HCT116 (cell line): ENCODE measurements around the gene SHC2. TPM values are rescaled to one million over a fixed set of nuclear protein-coding genes. Genes with fewer than 3 reads are reported as not detected.

Experiments
- ATAC-seq: fragments of 200-7000 bp; cut with Tn5 transposase; 2 replicates; pipeline ENCODE4 v1.9.1; 2020; ENCODE audit warnings: mild to moderate bottlenecking, moderate library complexity
- BruUV-seq: library from RNA; stranded (reverse); fragments of 400-500 nt; replicated peaks from 2 replicates; lab custom pipeline; 2021; lab: Mats Ljungman, UMichigan
- CTCF ChIA-PET: fragments of 300-600 bp; sonication (Branson Sonifier 250); formaldehyde crosslinking; loops from one replicate; lab custom pipeline; 2021; ENCODE audit warnings: antibody characterized with exemption; lab: Charles Lee
- POLR2A ChIA-PET: fragments of 300-600, 350-600 bp; sonication (Branson Sonifier 250); formaldehyde crosslinking; loops from one replicate; lab custom pipeline; 2021; ENCODE audit warnings: antibody characterized with exemption; lab: Charles Lee
- RAD21 ChIA-PET, 2 experiments: fragments of 300-600 bp; sonication (Branson Sonifier 250); formaldehyde crosslinking; loops; one replicate each; lab custom pipeline; 2023; ENCODE audit warnings: low total read pairs in 2 of 2; ENCODE audit not compliant: uncharacterized antibody in 2 of 2, unreplicated experiment in 2 of 2, low non-redundant PET in 1 of 2; lab: Charles Lee
- DNase-seq: peaks from one replicate; pipeline ENCODE4 v3.0.0-alpha.2; 2010; ENCODE audit warnings: low read depth, low spot score
- H2AFZ ChIP-seq: fragments of 200-600 bp; shearing (Covaris generic), sonication (generic); 2 replicates; pipeline ENCODE4 v1.6.1; 2017; ENCODE audit warnings: low read depth, mixed run types, mixed read lengths, antibody characterized with exemption, low read length; ENCODE audit not compliant: poor library complexity, severe bottlenecking
- H3K27ac ChIP-seq: 2 replicates; pipeline ENCODE4 v1.5.1; 2012; ENCODE audit warnings: low read depth, low read length
- H3K27me3 ChIP-seq: fragments of 200-600 bp; sonication (generic); 2 replicates; pipeline ENCODE4 v1.6.1; 2016; ENCODE audit warnings: mixed run types, low read length, mixed read lengths; ENCODE audit not compliant: insufficient read depth
- H3K36me3 ChIP-seq, 2 experiments: fragments of 200-500 bp in 1 of 2; fragments of 200-600 bp in 1 of 2; sonication (Bioruptor generic) in 1 of 2; sonication (generic) in 1 of 2; 2 replicates each; pipeline versions ENCODE4 v1.5.1 to v1.6.1; 2014 to 2016; ENCODE audit warnings: low read length in 2 of 2, inconsistent platforms in 1 of 2, mixed read lengths in 1 of 2, mixed run types in 1 of 2; ENCODE audit not compliant: insufficient read depth in 2 of 2, control insufficient read depth in 1 of 2
- H3K4me1 ChIP-seq, 2 experiments: fragments of 200-600 bp in 1 of 2; sonication (generic) in 1 of 2; 2 replicates each; pipeline versions ENCODE4 v1.5.1 to v1.6.1; 2012 to 2017; ENCODE audit warnings: low read length in 2 of 2, inconsistent platforms in 1 of 2, mild to moderate bottlenecking in 1 of 2, mixed read lengths in 1 of 2, mixed run types in 1 of 2, moderate library complexity in 1 of 2; ENCODE audit not compliant: insufficient read depth in 2 of 2, control insufficient read depth in 1 of 2
- H3K4me2 ChIP-seq: fragments of 200-600 bp; sonication (generic); 2 replicates; pipeline ENCODE4 v1.6.1; 2017; ENCODE audit warnings: mixed run types, low read length, mixed read lengths
- H3K4me3 ChIP-seq, 2 experiments: fragments of 200-600 bp in 1 of 2; sonication (generic) in 1 of 2; replicated peaks in 1 of 2; 2 replicates each; pipeline ENCODE4 v1.5.1; 2011 to 2016; ENCODE audit warnings: low read length in 2 of 2, control low read depth in 1 of 2, low read depth in 1 of 2, mild to moderate bottlenecking in 1 of 2, mixed read lengths in 1 of 2, mixed run types in 1 of 2
- H3K79me2 ChIP-seq: fragments of 200-600 bp; sonication (generic); 2 replicates; pipeline ENCODE4 v1.6.1; 2017; ENCODE audit warnings: mild to moderate bottlenecking, mixed run types, low read length, moderate library complexity, mixed read lengths; ENCODE audit not compliant: insufficient read depth
- H3K9ac ChIP-seq: fragments of 200-600 bp; sonication (generic); 2 replicates; pipeline ENCODE4 v1.6.1; 2016; ENCODE audit warnings: low read length, mixed read lengths
- H3K9me2 ChIP-seq: fragments of 200-600 bp; sonication (generic), shearing (Covaris generic); 2 replicates; pipeline ENCODE4 v1.6.1; 2017; ENCODE audit warnings: mixed run types, mild to moderate bottlenecking, moderate library complexity; ENCODE audit not compliant: insufficient read depth
- H3K9me3 ChIP-seq, 2 experiments: fragments of 200-500 bp in 1 of 2; fragments of 200-600 bp in 1 of 2; sonication (Bioruptor generic) in 1 of 2; sonication (generic) in 1 of 2; 2 replicates each; pipeline ENCODE4 v1.6.1; 2014 to 2017; ENCODE audit warnings: low read length in 2 of 2, mixed read lengths in 2 of 2, inconsistent platforms in 1 of 2, low read depth in 1 of 2, mild to moderate bottlenecking in 1 of 2, mixed run types in 1 of 2, moderate library complexity in 1 of 2; ENCODE audit not compliant: control insufficient read depth in 1 of 2, insufficient read depth in 1 of 2
- H4K20me1 ChIP-seq: fragments of 200-600 bp; sonication (generic), shearing (Covaris generic); 2 replicates; pipeline ENCODE4 v1.6.1; 2017; ENCODE audit warnings: mixed run types, mild to moderate bottlenecking, moderate library complexity; ENCODE audit not compliant: insufficient read depth
- ATF3 ChIP-seq: IDR thresholded peaks from 2 replicates; pipeline ENCODE4 v1.6.1; 2012
- ELF1 ChIP-seq: IDR thresholded peaks from 2 replicates; pipeline ENCODE4 v1.6.1; 2012; ENCODE audit warnings: low read depth, borderline replicate concordance
- FOSL1 ChIP-seq: IDR thresholded peaks from 2 replicates; pipeline ENCODE4 v1.6.1; 2012; ENCODE audit warnings: low read depth
- REST ChIP-seq: IDR thresholded peaks from 2 replicates; pipeline ENCODE4 v1.6.1; 2012; ENCODE audit warnings: low read depth
- SRF ChIP-seq: IDR thresholded peaks from 2 replicates; pipeline ENCODE4 v1.6.1; 2012; ENCODE audit warnings: low read depth
- ZFX ChIP-seq: fragments of 450-650 bp; IDR thresholded peaks from 2 replicates; pipeline ENCODE4 v1.6.1; 2017
- ZNF274 ChIP-seq: fragments of 200-500 bp; sonication (Bioruptor generic); IDR thresholded peaks from 2 replicates; pipeline ENCODE4 v1.6.1; 2014; ENCODE audit warnings: mild to moderate bottlenecking, low read depth, low read length, inconsistent platforms
- intact Hi-C: fragments of 100-400 bp; cut with micrococcal nuclease; formaldehyde crosslinking; loops from 2 replicates; pipeline ENCODE4 v1.10.0; 2022
- total RNA-seq: library from RNA; stranded (reverse); gene quantifications from one replicate; pipeline ENCODE4 v1.2.1, GENCODE V29; 2021; ENCODE audit not compliant: unreplicated experiment
- TF ChIP-seq, protein P1 (sequence below), 3 experiments: fragments of 200-600 bp in 1 of 3; sonication (generic) in 1 of 3; IDR thresholded peaks in 2 of 3; conservative IDR thresholded peaks in 1 of 3; 2 replicates each; pipeline ENCODE4 v1.5.1; 2012 to 2017; ENCODE audit warnings: low read depth in 2 of 3, low read length in 2 of 3, antibody characterized with exemption in 1 of 3, borderline replicate concordance in 1 of 3, control low read depth in 1 of 3, mild to moderate bottlenecking in 1 of 3, mixed read lengths in 1 of 3, mixed run types in 1 of 3, moderate library complexity in 1 of 3; ENCODE audit not compliant: insufficient read depth in 1 of 3

Gene SHC2
- total RNA-seq, 1 experiment from 2014 or later: 2.5 TPM

GRCh38 chr19:497869-498510 lies 37.2 kb upstream of the SHC2 start:
- Histone ChIP-seq H3K4me1 (peaks cover 2 to 10% of the 10 kb centered on the region in 2 experiments; a peak in 3 of 4 replicates), H3K9me2 (no peaks in the 10 kb centered on the region), H3K9ac (no peak overlapping the region), H3K79me2 (no peaks in the 10 kb centered on the region), H3K27ac (no peak overlapping the region), H3K27me3 (no peaks in the 10 kb centered on the region), H3K9me3 (no peaks in the 10 kb centered on the region; a peak in 1 of 4 replicates), H2AFZ (no peak overlapping the region), H4K20me1 (no peaks in the 10 kb centered on the region), H3K36me3 (no peaks in the 10 kb centered on the region), H3K4me3 (no peak overlapping the region), H3K4me2 (no peak overlapping the region)
- intact Hi-C loops: no loop called here
- RAD21 ChIA-PET: no interaction called here
- no TSS peak for BruUV-seq
- ATAC-seq: peak; percentile 20; the same call in 1 of the 2 replicates
- TF ChIP-seq SRF (no peak), ZFX (0 out of 2 replicates have a peak, but pooled peaks have one; percentile 6)
- TF ChIP-seq, protein P1, sequence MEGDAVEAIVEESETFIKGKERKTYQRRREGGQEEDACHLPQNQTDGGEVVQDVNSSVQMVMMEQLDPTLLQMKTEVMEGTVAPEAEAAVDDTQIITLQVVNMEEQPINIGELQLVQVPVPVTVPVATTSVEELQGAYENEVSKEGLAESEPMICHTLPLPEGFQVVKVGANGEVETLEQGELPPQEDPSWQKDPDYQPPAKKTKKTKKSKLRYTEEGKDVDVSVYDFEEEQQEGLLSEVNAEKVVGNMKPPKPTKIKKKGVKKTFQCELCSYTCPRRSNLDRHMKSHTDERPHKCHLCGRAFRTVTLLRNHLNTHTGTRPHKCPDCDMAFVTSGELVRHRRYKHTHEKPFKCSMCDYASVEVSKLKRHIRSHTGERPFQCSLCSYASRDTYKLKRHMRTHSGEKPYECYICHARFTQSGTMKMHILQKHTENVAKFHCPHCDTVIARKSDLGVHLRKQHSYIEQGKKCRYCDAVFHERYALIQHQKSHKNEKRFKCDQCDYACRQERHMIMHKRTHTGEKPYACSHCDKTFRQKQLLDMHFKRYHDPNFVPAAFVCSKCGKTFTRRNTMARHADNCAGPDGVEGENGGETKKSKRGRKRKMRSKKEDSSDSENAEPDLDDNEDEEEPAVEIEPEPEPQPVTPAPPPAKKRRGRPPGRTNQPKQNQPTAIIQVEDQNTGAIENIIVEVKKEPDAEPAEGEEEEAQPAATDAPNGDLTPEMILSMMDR (IDR thresholded peaks at IDR 0.05 in 2 of 3, conservative IDR thresholded peaks at IDR 0.05 in 1 of 3; ENCODE audit: borderline replicate concordance in 1 of 3, insufficient read depth in 1 of 3, low read depth in 2 of 3, low read length in 2 of 3): no peak
- POLR2A ChIA-PET: interaction anchor here (1.0 kb wide), 1 partner anchor 9 kb away, joined by 3 read pairs; no protein-coding TSS in a partner anchor
- CTCF ChIA-PET: interaction anchor here (1.0 to 1.1 kb wide), 2 partner anchors 8 to 13 kb away, joined by 3 to 4 read pairs; no protein-coding TSS in a partner anchor
- no peak for DNase-seq

GRCh38 chr19:497491-497868 lies 36.6 kb upstream of the SHC2 start:
- H3K4me2 ChIP-seq: no peak overlapping the region
- intact Hi-C loops: no loop called here
- POLR2A ChIA-PET: no interaction called here

More at GRCh38 chr19:497491-497868, 36.6 kb upstream of the SHC2 start:
- H3K27me3 ChIP-seq: no peaks in the 10 kb centered on the region
- ChIA-PET RAD21 (no interaction called here), CTCF (interaction anchor here (1.0 to 1.1 kb wide), 2 partner anchors 9 to 13 kb away, joined by 3 to 4 read pairs; no protein-coding TSS in a partner anchor)
- no peaks in the 10 kb centered on the region for H3K36me3 ChIP-seq
- H3K79me2 ChIP-seq: no peaks in the 10 kb centered on the region
- no peaks in the 10 kb centered on the region for H4K20me1 ChIP-seq
- H3K27ac ChIP-seq: no peak overlapping the region
- H3K9ac ChIP-seq: no peak overlapping the region
- ATAC-seq: no peak
- no peak for DNase-seq
- TF ChIP-seq ZNF274: no peak
- no peak for TF ChIP-seq REST
- TF ChIP-seq FOSL1: no peak
- TF ChIP-seq ATF3: no peak
- TF ChIP-seq, protein P1 (IDR thresholded peaks at IDR 0.05 in 2 of 3, conservative IDR thresholded peaks at IDR 0.05 in 1 of 3; ENCODE audit: borderline replicate concordance in 1 of 3, insufficient read depth in 1 of 3, low read depth in 2 of 3, low read length in 2 of 3): no peak
- TF ChIP-seq ELF1: no peak
- no peak for TF ChIP-seq ZFX
- BruUV-seq: no TSS peak
- H3K9me3 ChIP-seq: no peaks in the 10 kb centered on the region; a peak in 1 of 4 replicates
- no peaks in the 10 kb centered on the region for H3K9me2 ChIP-seq
- no peak overlapping the region for H3K4me3 ChIP-seq
- peaks cover 2 to 10% of the 10 kb centered on the region in 2 experiments; a peak in 3 of 4 replicates for H3K4me1 ChIP-seq
- H2AFZ ChIP-seq: no peak overlapping the region
